Measurements from ENCODE around the gene CYP2B6.
"Not testable (repeated sequence)": the region's sequence is repeated elsewhere in the genome, so short reads cannot be mapped to it uniquely, and the experiment has no call there.

Gene CYP2B6

GRCh38 chr19:41031916-41032315 lies 40.8 kb downstream of the CYP2B6 start:
- Histone ChIP-seq H3K4me1 (ENCODE audit: low read length) (no peaks in the 10 kb centered on the region), H3K4me2 (ENCODE audit: low read length) (no peak overlapping the region)
- TF ChIP-seq, protein P1, sequence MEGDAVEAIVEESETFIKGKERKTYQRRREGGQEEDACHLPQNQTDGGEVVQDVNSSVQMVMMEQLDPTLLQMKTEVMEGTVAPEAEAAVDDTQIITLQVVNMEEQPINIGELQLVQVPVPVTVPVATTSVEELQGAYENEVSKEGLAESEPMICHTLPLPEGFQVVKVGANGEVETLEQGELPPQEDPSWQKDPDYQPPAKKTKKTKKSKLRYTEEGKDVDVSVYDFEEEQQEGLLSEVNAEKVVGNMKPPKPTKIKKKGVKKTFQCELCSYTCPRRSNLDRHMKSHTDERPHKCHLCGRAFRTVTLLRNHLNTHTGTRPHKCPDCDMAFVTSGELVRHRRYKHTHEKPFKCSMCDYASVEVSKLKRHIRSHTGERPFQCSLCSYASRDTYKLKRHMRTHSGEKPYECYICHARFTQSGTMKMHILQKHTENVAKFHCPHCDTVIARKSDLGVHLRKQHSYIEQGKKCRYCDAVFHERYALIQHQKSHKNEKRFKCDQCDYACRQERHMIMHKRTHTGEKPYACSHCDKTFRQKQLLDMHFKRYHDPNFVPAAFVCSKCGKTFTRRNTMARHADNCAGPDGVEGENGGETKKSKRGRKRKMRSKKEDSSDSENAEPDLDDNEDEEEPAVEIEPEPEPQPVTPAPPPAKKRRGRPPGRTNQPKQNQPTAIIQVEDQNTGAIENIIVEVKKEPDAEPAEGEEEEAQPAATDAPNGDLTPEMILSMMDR (IDR thresholded peaks at IDR 0.05; ENCODE audit: low read depth, low read length) = no peak
- TF ChIP-seq EZH2phosphoT487 (IDR thresholded peaks at IDR 0.05; ENCODE audit: low read depth) = no peak

GRCh38 chr19:41033324-41033723 lies 42.2 kb downstream of the CYP2B6 start:
- not testable (repeated sequence) for H3K9me3 ChIP-seq (ENCODE audit: insufficient read depth, low read length); H3K4me2 ChIP-seq (ENCODE audit: low read length); H4K20me1 ChIP-seq (ENCODE audit: insufficient read depth, low read length); H3K4me3 ChIP-seq (ENCODE audit: low read length); H3K27ac ChIP-seq (ENCODE audit: low read length); H3K9ac ChIP-seq (ENCODE audit: low read length); H3K79me2 ChIP-seq (ENCODE audit: low read length); H3K36me3 ChIP-seq (replicated peaks; ENCODE audit: low read depth, low read length); H3K27me3 ChIP-seq (ENCODE audit: low read depth, low read length); H2AFZ ChIP-seq (ENCODE audit: low read depth, low read length); H3K4me1 ChIP-seq (ENCODE audit: low read length)

More at GRCh38 chr19:41031916-41032315, 40.8 kb downstream of the CYP2B6 start:
- Histone ChIP-seq H3K27me3 (ENCODE audit: low read depth, low read length) (no peaks in the 10 kb centered on the region; the same call in 1 of the 2 replicates), H3K27ac (ENCODE audit: low read length) (no peak overlapping the region), H3K9me3 (ENCODE audit: insufficient read depth, low read length) (no peaks in the 10 kb centered on the region), H3K9ac (ENCODE audit: low read length) (no peak overlapping the region), H2AFZ (ENCODE audit: low read depth, low read length) (no peak overlapping the region), H3K4me3 (ENCODE audit: low read length) (no peak overlapping the region), H3K36me3 (replicated peaks; ENCODE audit: low read depth, low read length) (no peaks in the 10 kb centered on the region), H4K20me1 (ENCODE audit: insufficient read depth, low read length) (no peaks in the 10 kb centered on the region), H3K79me2 (ENCODE audit: low read length) (no peaks in the 10 kb centered on the region)

- Histone ChIP-seq H3K79me2 (ENCODE audit: low read length) (no peaks in the 10 kb centered on the region), H3K4me3 (ENCODE audit: low read length) (no peak overlapping the region), H3K36me3 (replicated peaks; ENCODE audit: low read depth, low read length) (no peaks in the 10 kb centered on the region), H3K27ac (ENCODE audit: low read length) (no peak overlapping the region), H3K27me3 (ENCODE audit: low read depth, low read length) (peaks cover 9% of the 10 kb centered on the region), H3K4me2 (ENCODE audit: low read length) (no peak overlapping the region), H3K4me1 (ENCODE audit: low read length) (no peaks in the 10 kb centered on the region), H4K20me1 (ENCODE audit: insufficient read depth, low read length) (no peaks in the 10 kb centered on the region), H3K9me3 (ENCODE audit: insufficient read depth, low read length) (no peaks in the 10 kb centered on the region), H2AFZ (ENCODE audit: low read depth, low read length) (no peak overlapping the region), H3K9ac (ENCODE audit: low read length) (no peak overlapping the region)
- TF ChIP-seq, protein P1 (IDR thresholded peaks at IDR 0.05; ENCODE audit: low read depth, low read length) = no peak
- TF ChIP-seq EZH2phosphoT487 (IDR thresholded peaks at IDR 0.05; ENCODE audit: low read depth) = no peak
Observed at GRCh38 chr19:41039806-41040205, 48.7 kb downstream of the CYP2B6 start.

GRCh38 chr19:41045095-41045494 lies 54.0 kb downstream of the CYP2B6 start:
- H3K4me3 ChIP-seq (ENCODE audit: low read length); H3K36me3 ChIP-seq (replicated peaks; ENCODE audit: low read depth, low read length); H3K9ac ChIP-seq (ENCODE audit: low read length); H3K4me2 ChIP-seq (ENCODE audit: low read length); H3K79me2 ChIP-seq (ENCODE audit: low read length); H2AFZ ChIP-seq (ENCODE audit: low read depth, low read length); H3K27ac ChIP-seq (ENCODE audit: low read length); H3K27me3 ChIP-seq (ENCODE audit: low read depth, low read length); H4K20me1 ChIP-seq (ENCODE audit: insufficient read depth, low read length); H3K9me3 ChIP-seq (ENCODE audit: insufficient read depth, low read length); H3K4me1 ChIP-seq (ENCODE audit: low read length): not testable (repeated sequence)

DNA sequence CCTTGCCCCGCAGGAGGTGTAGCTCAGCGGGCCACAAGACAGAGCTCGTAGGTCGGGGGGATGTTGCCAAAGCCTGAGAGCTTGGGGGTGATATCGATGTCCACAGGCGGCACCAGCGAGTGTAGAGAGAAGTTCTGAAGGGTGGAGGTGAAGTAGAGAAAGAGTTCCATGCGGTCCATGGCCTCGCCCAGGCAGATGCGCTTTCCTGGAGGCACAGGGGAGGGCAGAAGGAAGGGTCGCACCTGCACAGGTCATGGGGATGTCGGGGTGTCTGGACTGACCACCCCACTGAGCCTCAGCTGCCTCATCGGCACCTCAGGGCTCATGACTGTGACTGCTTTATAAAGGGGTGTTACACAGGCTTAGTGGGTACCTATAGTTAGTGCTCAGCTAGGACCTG lies 59.3 kb downstream of the CYP2B6 start:
- H3K27ac ChIP-seq (ENCODE audit: low read length) = no peak overlapping the region
- no peak overlapping the region for H3K4me3 ChIP-seq (ENCODE audit: low read length)
- H3K4me2 ChIP-seq (ENCODE audit: low read length) = no peak overlapping the region
- no peaks in the 10 kb centered on the region for H3K4me1 ChIP-seq (ENCODE audit: low read length)
- H3K9ac ChIP-seq (ENCODE audit: low read length) = no peak overlapping the region
- TF ChIP-seq, protein P1 (IDR thresholded peaks at IDR 0.05; ENCODE audit: low read depth, low read length) = no peak
- no peak overlapping the region for H2AFZ ChIP-seq (ENCODE audit: low read depth, low read length)
- H3K9me3 ChIP-seq (ENCODE audit: insufficient read depth, low read length) = no peaks in the 10 kb centered on the region
- H3K27me3 ChIP-seq (ENCODE audit: low read depth, low read length) = peaks cover 4% of the 10 kb centered on the region; the same call in 1 of the 2 replicates
- H3K36me3 ChIP-seq (replicated peaks; ENCODE audit: low read depth, low read length) = no peaks in the 10 kb centered on the region
- H4K20me1 ChIP-seq (ENCODE audit: insufficient read depth, low read length) = no peaks in the 10 kb centered on the region
- H3K79me2 ChIP-seq (ENCODE audit: low read length) = no peaks in the 10 kb centered on the region

GRCh38 chr19:41052162-41052561 lies 61.1 kb downstream of the CYP2B6 start:
- H3K27me3 ChIP-seq (ENCODE audit: low read depth, low read length); H3K4me1 ChIP-seq (ENCODE audit: low read length); H2AFZ ChIP-seq (ENCODE audit: low read depth, low read length); H3K27ac ChIP-seq (ENCODE audit: low read length); H3K36me3 ChIP-seq (replicated peaks; ENCODE audit: low read depth, low read length); H3K4me2 ChIP-seq (ENCODE audit: low read length); H3K9ac ChIP-seq (ENCODE audit: low read length); H4K20me1 ChIP-seq (ENCODE audit: insufficient read depth, low read length); H3K9me3 ChIP-seq (ENCODE audit: insufficient read depth, low read length); H3K79me2 ChIP-seq (ENCODE audit: low read length); H3K4me3 ChIP-seq (ENCODE audit: low read length): not testable (repeated sequence)

- H3K4me2 ChIP-seq (ENCODE audit: low read length); H3K4me3 ChIP-seq (ENCODE audit: low read length); H3K9me3 ChIP-seq (ENCODE audit: insufficient read depth, low read length); H3K27ac ChIP-seq (ENCODE audit: low read length); H3K9ac ChIP-seq (ENCODE audit: low read length); H3K4me1 ChIP-seq (ENCODE audit: low read length); H3K79me2 ChIP-seq (ENCODE audit: low read length); H3K36me3 ChIP-seq (replicated peaks; ENCODE audit: low read depth, low read length); H2AFZ ChIP-seq (ENCODE audit: low read depth, low read length); H3K27me3 ChIP-seq (ENCODE audit: low read depth, low read length); H4K20me1 ChIP-seq (ENCODE audit: insufficient read depth, low read length): not testable (repeated sequence)
Observed at GRCh38 chr19:41053331-41053730, 62.2 kb downstream of the CYP2B6 start.
